PFSK-1 (cell line): ENCODE results near the gene ARAP1.

ENCODE experiments used
- FOXP2 ChIP-seq: optimal IDR thresholded peaks from 2 replicates; pipeline ENCODE3; 2011; ENCODE audit warnings: borderline replicate concordance, control low read depth, inconsistent platforms; ENCODE audit not compliant: insufficient read depth; ENCODE audit errors: extremely low read length, extremely low read depth
- POLR2AphosphoS5 ChIP-seq: IDR thresholded peaks from 2 replicates; pipeline ENCODE4 v1.6.1; 2012; ENCODE audit warnings: low read depth, mild to moderate bottlenecking, control low read depth, low read length, moderate library complexity
- REST ChIP-seq, 2 experiments: IDR thresholded peaks; 2 replicates each; pipeline versions ENCODE4 v1.6.1 to v1.8.0; 2011 to 2012; ENCODE audit warnings: low read depth in 2 of 2, low read length in 2 of 2, control low read depth in 1 of 2, inconsistent platforms in 1 of 2, mild to moderate bottlenecking in 1 of 2, moderate library complexity in 1 of 2; ENCODE audit not compliant: insufficient read depth in 1 of 2
- SIN3A ChIP-seq: IDR thresholded peaks from 2 replicates; pipeline ENCODE4 v1.6.1; 2012; ENCODE audit warnings: mild to moderate bottlenecking, low read length, moderate library complexity, borderline replicate concordance; ENCODE audit not compliant: insufficient read depth
- TAF1 ChIP-seq: IDR thresholded peaks from 2 replicates; pipeline ENCODE4 v1.6.1; 2012; ENCODE audit warnings: low read length, control low read depth, borderline replicate concordance; ENCODE audit not compliant: insufficient read depth

ARAP1 gene

GRCh38 chr11:72732329-72732728, 19.9 kb downstream of the ARAP1 start:
- TF ChIP-seq TAF1: no peak
- no peak for TF ChIP-seq POLR2AphosphoS5
- TF ChIP-seq REST (IDR thresholded peaks at IDR 0.05; ENCODE audit: insufficient read depth in 1 of 2, low read depth in 2 of 2, low read length in 2 of 2): no peak
- TF ChIP-seq SIN3A: no peak
- no peak for TF ChIP-seq FOXP2

DNA sequence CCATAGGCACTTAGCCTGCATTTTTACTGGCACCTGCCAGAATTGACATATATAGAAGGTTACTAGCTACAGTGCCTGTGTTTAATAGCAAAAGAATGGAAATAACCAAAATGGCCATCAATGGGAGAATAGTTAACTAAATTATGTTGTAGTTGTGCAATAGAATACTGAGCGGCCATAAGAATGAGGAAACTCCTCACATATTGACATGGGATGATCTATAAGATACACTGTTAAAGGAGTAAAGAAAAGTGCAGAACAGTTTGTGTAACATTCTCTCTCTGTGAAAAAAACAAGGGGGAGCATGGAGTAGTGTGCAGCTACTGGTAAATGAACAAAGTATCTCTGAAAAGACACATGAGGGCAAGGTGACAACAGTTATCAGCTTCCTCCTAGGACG, 21.5 kb downstream of the ARAP1 start:
- TF ChIP-seq POLR2AphosphoS5 (no peak), SIN3A (no peak), REST (IDR thresholded peaks at IDR 0.05; ENCODE audit: insufficient read depth in 1 of 2, low read depth in 2 of 2, low read length in 2 of 2) (no peak), FOXP2 (no peak), TAF1 (no peak)

DNA sequence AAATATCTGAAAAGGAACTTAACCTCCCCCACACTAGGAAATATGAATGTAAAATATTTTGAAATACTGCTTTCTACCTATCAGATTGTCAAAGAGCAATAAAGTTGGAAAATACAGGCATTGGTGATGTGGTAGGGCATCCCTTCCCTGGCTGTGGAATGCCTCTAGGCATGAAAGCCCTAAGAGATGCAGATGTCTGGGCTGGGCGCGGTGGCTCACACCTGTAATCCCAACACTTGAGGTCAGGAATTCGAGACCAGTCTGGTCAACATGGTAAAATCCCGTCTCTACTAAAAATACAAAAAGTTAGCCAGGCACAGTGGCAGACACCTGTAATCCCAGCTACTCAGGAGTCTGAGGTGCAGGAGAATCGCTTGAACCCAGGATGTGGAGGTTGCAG, 22.0 kb downstream of the ARAP1 start:
- TF ChIP-seq REST (IDR thresholded peaks at IDR 0.05; ENCODE audit: insufficient read depth in 1 of 2, low read depth in 2 of 2, low read length in 2 of 2): no peak
- TF ChIP-seq FOXP2: no peak
- no peak for TF ChIP-seq POLR2AphosphoS5
- no peak for TF ChIP-seq SIN3A
- no peak for TF ChIP-seq TAF1

DNA sequence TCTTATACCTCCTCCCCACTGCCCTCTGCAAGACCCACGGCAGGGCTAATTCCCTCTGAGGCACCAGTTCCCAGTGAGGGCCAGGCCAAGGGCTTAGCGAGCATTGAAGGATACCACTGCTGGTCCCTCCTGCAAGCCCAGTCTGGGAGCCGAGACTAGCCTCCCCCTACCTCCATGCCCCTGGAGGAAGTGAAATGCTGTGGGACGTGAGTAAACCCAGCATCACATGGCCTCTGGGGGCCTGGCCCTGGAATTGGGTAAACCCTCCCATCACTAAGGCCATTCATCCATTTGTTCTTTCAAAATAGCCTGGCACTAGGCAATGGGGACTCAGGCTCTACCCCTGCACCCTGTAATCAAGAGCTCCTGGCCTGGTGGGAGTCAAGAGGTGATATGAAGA, 24.7 kb downstream of the ARAP1 start:
- TF ChIP-seq FOXP2: no peak
- TF ChIP-seq POLR2AphosphoS5: no peak
- no peak for TF ChIP-seq REST (IDR thresholded peaks at IDR 0.05; ENCODE audit: insufficient read depth in 1 of 2, low read depth in 2 of 2, low read length in 2 of 2)
- TF ChIP-seq TAF1: no peak
- TF ChIP-seq SIN3A: no peak
